Naive B cell (primary cell): ENCODE measurements around the gene AGBL1. TPM values are rescaled to one million over a fixed set of nuclear protein-coding genes. Genes with fewer than 3 reads are reported as not detected.

Experiments used
- ATAC-seq, 2 donors: fragments of 150-1000 bp; cut with Tn5 transposase; 2 replicates each; pipeline ENCODE4 v1.10.0; 2021; ENCODE audit warnings: low read depth in 2 of 2, mild to moderate bottlenecking in 2 of 2, moderate library complexity in 2 of 2
- DNase-seq: peaks from one replicate; pipeline ENCODE4 v3.0.0; 2022
- H3K27ac Mint-ChIP-seq, 6 donors: one replicate each; pipeline ENCODE4 v1.8.0; 2020 to 2022; ENCODE audit warnings: mild to moderate bottlenecking in 6 of 6, mixed read lengths in 6 of 6, moderate library complexity in 5 of 6, inconsistent platforms in 2 of 6
- H3K27me3 Mint-ChIP-seq, 3 donors: one replicate each; pipeline ENCODE4 v1.8.0; 2021 to 2022; ENCODE audit warnings: mixed read lengths in 3 of 3, mild to moderate bottlenecking in 1 of 3
- H3K36me3 Mint-ChIP-seq, 2 donors: one replicate each; pipeline ENCODE4 v1.8.0; 2020 to 2022; ENCODE audit warnings: mixed read lengths in 2 of 2, inconsistent platforms in 1 of 2, mild to moderate bottlenecking in 1 of 2
- H3K4me1 Mint-ChIP-seq, 3 donors: one replicate each; pipeline ENCODE4 v1.8.0; 2020 to 2022; ENCODE audit warnings: mixed read lengths in 3 of 3, inconsistent platforms in 1 of 3, mild to moderate bottlenecking in 1 of 3, moderate library complexity in 1 of 3
- H3K4me3 Mint-ChIP-seq, 8 donors: one replicate each; pipeline ENCODE4 v1.8.0; 2020 to 2022; ENCODE audit warnings: mild to moderate bottlenecking in 8 of 8, mixed read lengths in 8 of 8, moderate library complexity in 8 of 8, inconsistent platforms in 2 of 8
- H3K9me3 Mint-ChIP-seq, 7 donors: one replicate each; pipeline ENCODE4 v1.8.0; 2020 to 2022; ENCODE audit warnings: mixed read lengths in 7 of 7, mild to moderate bottlenecking in 5 of 7, inconsistent platforms in 2 of 7, moderate library complexity in 1 of 7
- polyA plus RNA-seq, 6 donors: library from polyadenylated mRNA; unstranded; fragments of 300-500 nt; fragmentation: Illumina TruSeq; gene quantifications; one replicate each; pipeline ENCODE4 v1.2.3, GENCODE V29; 2021; ENCODE audit warnings: low read depth in 6 of 6

The AGBL1 gene
- polyA plus RNA-seq, 6 donors from 2014 or later: not detected

DNA sequence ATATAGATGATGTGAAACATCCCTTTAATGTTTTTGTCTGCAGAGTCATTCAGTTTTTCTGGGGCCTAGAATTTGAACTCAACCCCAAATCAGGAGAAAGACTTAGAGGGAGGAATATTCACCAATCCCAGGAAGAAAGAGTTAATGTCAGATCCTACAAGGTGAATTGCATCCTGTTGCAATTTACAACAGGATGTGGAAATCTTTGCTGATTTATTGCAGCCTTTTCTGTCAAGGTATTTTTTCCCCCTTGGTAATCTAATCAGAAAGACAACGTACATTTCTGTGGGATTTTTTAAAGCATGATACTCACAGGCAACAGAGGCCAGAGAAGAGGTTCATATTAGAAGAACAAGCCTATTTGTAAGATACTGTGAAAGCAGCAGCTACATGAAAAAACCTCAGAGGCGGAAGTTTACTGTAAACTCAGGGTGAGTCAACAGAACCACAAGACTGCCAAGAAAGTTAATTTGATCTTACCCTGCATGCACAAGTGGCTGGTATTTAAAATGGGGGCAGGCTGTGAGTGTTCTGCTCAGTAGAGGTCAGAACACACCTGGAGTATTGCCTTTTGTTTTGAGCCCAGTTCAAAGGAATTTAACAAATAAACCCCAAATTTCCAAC is 531.9 kb downstream of the AGBL1 start:
- H3K27ac Mint-ChIP-seq: no peak overlapping the region
- H3K27me3 Mint-ChIP-seq: peaks cover 0 to 8% (median 0%) of the 10 kb centered on the region in 3 donors
- peaks cover 0 to 5% (median 0%) of the 10 kb centered on the region in 7 donors for H3K9me3 Mint-ChIP-seq
- no peak overlapping the region for H3K4me3 Mint-ChIP-seq
- no peak for ATAC-seq
- no peaks in the 10 kb centered on the region for H3K36me3 Mint-ChIP-seq
- DNase-seq: no peak
- H3K4me1 Mint-ChIP-seq: no peaks in the 10 kb centered on the region

GRCh38 chr15:86615411-86615810 is 535.7 kb downstream of the AGBL1 start:
- H3K27ac Mint-ChIP-seq: peak overlapping the region in 1 of 6 donors; percentile 0
- ATAC-seq (no peak), DNase-seq (no peak)
- H3K36me3 Mint-ChIP-seq: no peaks in the 10 kb centered on the region
- H3K9me3 Mint-ChIP-seq: peaks cover 0 to 5% (median 0%) of the 10 kb centered on the region in 7 donors
- H3K4me1 Mint-ChIP-seq: no peaks in the 10 kb centered on the region
- H3K27me3 Mint-ChIP-seq: peaks cover 0 to 8% (median 0%) of the 10 kb centered on the region in 3 donors
- no peak overlapping the region for H3K4me3 Mint-ChIP-seq

GRCh38 chr15:86615816-86616215 is 536.1 kb downstream of the AGBL1 start:
- ATAC-seq (no peak), DNase-seq (no peak)
- peaks cover 0 to 7% (median 0%) of the 10 kb centered on the region in 7 donors for H3K9me3 Mint-ChIP-seq
- peaks cover under 1 to 10% (median 4%) of the 10 kb centered on the region in 3 donors for H3K27me3 Mint-ChIP-seq
- no peak overlapping the region for H3K27ac Mint-ChIP-seq
- H3K4me3 Mint-ChIP-seq: no peak overlapping the region
- no peaks in the 10 kb centered on the region for H3K4me1 Mint-ChIP-seq
- H3K36me3 Mint-ChIP-seq: no peaks in the 10 kb centered on the region

DNA sequence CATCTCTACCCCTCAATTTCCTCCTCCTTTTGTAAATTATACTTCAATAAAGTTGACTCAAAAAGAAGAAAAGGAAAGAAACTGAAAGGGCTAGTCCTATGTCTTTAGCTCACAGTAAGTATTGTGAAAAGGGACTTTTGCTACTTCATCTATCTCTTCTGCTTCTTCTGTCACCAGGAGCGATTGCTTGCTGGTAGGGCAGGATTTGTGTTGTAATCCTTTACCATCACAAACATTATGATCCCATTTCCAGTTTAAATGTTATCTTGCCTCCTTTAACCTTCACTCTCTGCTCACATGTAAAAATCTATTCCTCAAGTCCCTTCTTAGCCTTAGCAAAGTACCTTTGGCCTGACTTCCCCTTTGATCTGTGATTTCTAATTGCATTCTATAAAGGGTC is 537.1 kb downstream of the AGBL1 start:
- Mint-ChIP-seq H3K36me3 (no peaks in the 10 kb centered on the region), H3K27ac (no peak overlapping the region), H3K4me3 (no peak overlapping the region), H3K9me3 (peaks cover 0 to 9% (median 0%) of the 10 kb centered on the region in 7 donors), H3K27me3 (peaks cover 4 to 13% (median 8%) of the 10 kb centered on the region in 3 donors), H3K4me1 (no peaks in the 10 kb centered on the region)
- DNase-seq: no peak
- ATAC-seq: no peak

- Mint-ChIP-seq H3K9me3 (peaks cover 0 to 7% (median 2%) of the 10 kb centered on the region in 7 donors), H3K27me3 (peaks cover 4 to 14% (median 6%) of the 10 kb centered on the region in 3 donors), H3K27ac (no peak overlapping the region), H3K4me1 (no peaks in the 10 kb centered on the region), H3K4me3 (no peak overlapping the region), H3K36me3 (no peaks in the 10 kb centered on the region)
- DNase-seq (no peak), ATAC-seq (no peak)
These were observed 540.5 kb downstream of the AGBL1 start for GRCh38 chr15:86620157-86620556.

DNA sequence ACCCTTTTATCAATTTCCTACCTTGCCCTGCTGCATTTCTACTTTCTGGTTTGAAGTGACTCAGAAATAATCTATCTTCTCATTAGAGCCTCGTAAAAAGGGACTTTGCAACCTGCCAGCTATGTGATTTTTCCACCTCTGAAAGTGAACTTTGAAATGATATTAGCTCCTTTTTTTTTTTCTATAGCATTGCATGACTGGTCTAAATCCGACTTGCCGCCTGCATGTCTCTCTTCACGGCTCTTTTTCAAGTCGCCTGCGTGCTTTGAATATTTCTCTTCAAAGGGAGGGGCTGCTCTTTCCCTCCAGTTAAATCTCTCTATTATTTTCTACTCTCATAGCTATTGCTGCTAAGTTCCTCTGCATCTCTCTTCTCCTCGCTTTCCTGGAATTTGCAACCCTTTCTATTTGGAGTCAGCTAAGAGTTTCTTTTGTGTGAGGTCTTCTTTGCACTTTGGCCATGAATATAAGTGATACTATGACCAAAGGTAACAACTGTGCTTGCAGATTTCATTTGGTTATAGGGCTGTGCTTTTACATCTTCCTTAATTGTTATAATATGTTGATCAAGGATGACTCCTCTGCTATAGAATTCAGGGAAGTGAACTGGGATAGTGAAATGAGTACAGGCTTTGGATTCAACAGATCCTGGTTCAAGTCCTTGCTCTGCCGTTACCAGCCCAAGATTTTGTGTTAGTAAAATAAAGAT is 541.1 kb downstream of the AGBL1 start:
- H3K9me3 Mint-ChIP-seq: peaks cover 0 to 5% (median 2%) of the 10 kb centered on the region in 7 donors
- no peak for ATAC-seq
- no peak overlapping the region for H3K27ac Mint-ChIP-seq
- no peak overlapping the region for H3K4me3 Mint-ChIP-seq
- no peaks in the 10 kb centered on the region for H3K36me3 Mint-ChIP-seq
- no peak for DNase-seq
- H3K4me1 Mint-ChIP-seq: no peaks in the 10 kb centered on the region
- H3K27me3 Mint-ChIP-seq: peaks cover 4 to 14% (median 6%) of the 10 kb centered on the region in 3 donors

GRCh38 chr15:86623236-86623635 is 543.6 kb downstream of the AGBL1 start:
- H3K9me3 Mint-ChIP-seq: peaks cover 0 to 8% (median 0%) of the 10 kb centered on the region in 7 donors

GRCh38 chr15:86624261-86625036 is 544.8 kb downstream of the AGBL1 start:
- Mint-ChIP-seq H3K36me3 (no peaks in the 10 kb centered on the region), H3K4me3 (no peak overlapping the region), H3K4me1 (no peaks in the 10 kb centered on the region), H3K27ac (no peak overlapping the region), H3K9me3 (peaks cover 0 to 8% (median 0%) of the 10 kb centered on the region in 7 donors), H3K27me3 (peaks cover 6 to 14% (median 8%) of the 10 kb centered on the region in 3 donors)
- ATAC-seq (no peak), DNase-seq (no peak)

More at GRCh38 chr15:86623236-86623635, 543.6 kb downstream of the AGBL1 start:
- no peaks in the 10 kb centered on the region for H3K36me3 Mint-ChIP-seq
- ATAC-seq (no peak), DNase-seq (no peak)
- H3K27me3 Mint-ChIP-seq: peaks cover 6 to 14% (median 8%) of the 10 kb centered on the region in 3 donors
- H3K4me1 Mint-ChIP-seq: no peaks in the 10 kb centered on the region
- no peak overlapping the region for H3K27ac Mint-ChIP-seq
- no peak overlapping the region for H3K4me3 Mint-ChIP-seq

DNA sequence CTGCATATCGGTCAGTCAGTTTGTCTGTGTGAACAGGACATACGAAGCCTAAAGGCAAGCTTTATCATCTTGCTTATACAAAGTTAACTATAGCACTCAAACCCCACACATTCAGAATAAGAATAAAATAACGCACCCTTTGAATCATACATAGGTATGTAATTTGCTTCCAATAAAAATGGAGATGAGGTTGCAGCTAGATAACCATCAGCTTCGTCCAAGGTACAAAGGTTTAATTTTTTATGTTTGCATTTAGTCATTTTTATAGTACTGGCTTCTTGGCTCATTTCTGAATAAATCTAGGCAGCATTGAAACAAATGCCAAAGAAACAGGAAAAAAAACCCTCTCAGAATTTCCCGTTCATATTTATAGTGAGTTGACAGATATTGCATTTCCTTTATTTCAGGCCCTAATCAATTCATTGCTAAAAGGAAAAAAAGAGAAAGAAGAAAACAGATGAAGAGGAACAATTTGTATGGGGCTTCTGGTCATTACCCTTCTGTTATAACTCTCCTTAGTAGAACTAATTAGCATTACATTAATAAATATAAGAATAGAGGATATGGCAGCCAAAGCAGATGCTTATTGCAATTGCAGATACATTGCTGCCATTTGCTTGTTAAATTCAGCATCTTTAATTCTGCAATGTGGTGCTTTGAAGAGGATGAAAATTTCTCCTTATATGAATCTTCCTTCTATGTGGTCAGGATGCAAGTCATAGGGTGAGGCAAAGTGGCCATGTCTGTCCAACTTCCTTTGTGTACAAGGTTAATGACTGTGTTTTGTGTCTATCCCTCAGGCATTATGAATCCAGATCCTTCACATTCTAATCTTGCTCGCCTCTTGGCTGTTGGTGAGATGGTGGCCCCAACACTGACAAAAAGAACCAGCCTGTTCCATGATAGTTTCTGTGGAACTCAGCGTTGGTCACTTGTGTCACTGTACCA is 550.0 kb downstream of the AGBL1 start:
- ATAC-seq (no peak), DNase-seq (no peak)
- peaks cover 0 to 4% (median 0%) of the 10 kb centered on the region in 3 donors for H3K27me3 Mint-ChIP-seq
- H3K27ac Mint-ChIP-seq: no peak overlapping the region
- no peaks in the 10 kb centered on the region for H3K4me1 Mint-ChIP-seq
- no peaks in the 10 kb centered on the region for H3K36me3 Mint-ChIP-seq
- peaks cover 0 to 4% (median 0%) of the 10 kb centered on the region in 7 donors for H3K9me3 Mint-ChIP-seq
- no peak overlapping the region for H3K4me3 Mint-ChIP-seq

DNA sequence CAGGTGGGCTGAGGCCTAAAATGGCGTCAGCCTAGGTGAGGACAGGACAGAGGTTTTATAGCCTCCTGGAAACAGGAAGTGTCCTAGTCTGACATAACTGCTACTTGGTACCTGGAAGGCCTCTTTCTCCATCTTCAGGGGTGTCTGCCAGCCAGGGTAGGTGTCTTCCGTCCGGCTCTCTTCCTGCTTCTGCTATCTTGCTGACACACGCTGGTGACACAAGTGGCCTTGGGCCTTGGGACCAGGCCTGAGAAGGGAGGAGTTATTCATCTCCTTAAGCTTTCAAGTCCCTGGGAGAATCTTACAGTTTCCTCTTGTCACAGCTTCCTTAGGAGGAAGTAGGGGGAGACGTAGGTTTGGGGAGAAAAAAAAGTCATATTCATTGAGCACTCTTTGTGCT is 551.3 kb downstream of the AGBL1 start:
- DNase-seq: no peak
- Mint-ChIP-seq H3K4me3 (no peak overlapping the region), H3K4me1 (no peaks in the 10 kb centered on the region)

GRCh38 chr15:86634146-86634545 is 554.5 kb downstream of the AGBL1 start:
- no peak overlapping the region for H3K4me3 Mint-ChIP-seq

More for the DNA sequence above, 551.3 kb downstream of the AGBL1 start:
- Mint-ChIP-seq H3K27me3 (peaks cover 0 to 4% (median 0%) of the 10 kb centered on the region in 3 donors), H3K27ac (no peak overlapping the region), H3K36me3 (no peaks in the 10 kb centered on the region), H3K9me3 (peaks cover 0 to 4% (median 0%) of the 10 kb centered on the region in 7 donors)
- ATAC-seq: no peak

GRCh38 chr15:86634992-86635638 is 555.4 kb downstream of the AGBL1 start:
- DNase-seq (no peak), ATAC-seq (no peak)
- Mint-ChIP-seq H3K9me3 (peaks cover 0 to 5% (median 0%) of the 10 kb centered on the region in 7 donors), H3K4me3 (no peak overlapping the region), H3K36me3 (no peaks in the 10 kb centered on the region), H3K4me1 (no peaks in the 10 kb centered on the region), H3K27me3 (no peaks in the 10 kb centered on the region), H3K27ac (no peak overlapping the region)

More at GRCh38 chr15:86634146-86634545, 554.5 kb downstream of the AGBL1 start:
- Mint-ChIP-seq H3K27ac (no peak overlapping the region), H3K9me3 (peaks cover 0 to 5% (median 0%) of the 10 kb centered on the region in 7 donors), H3K36me3 (no peaks in the 10 kb centered on the region), H3K4me1 (no peaks in the 10 kb centered on the region), H3K27me3 (no peaks in the 10 kb centered on the region)
- DNase-seq (no peak), ATAC-seq (no peak)
